Osteoblast (primary cell): ENCODE results near the gene KRTAP4-11. TPM values are rescaled to one million over a fixed set of nuclear protein-coding genes. Genes with fewer than 3 reads are reported as not detected.
"Not testable (repeated sequence)": the region's sequence is repeated elsewhere in the genome, so short reads cannot be mapped to it uniquely, and the experiment has no call there.

Experiments
- DNase-seq: peaks from one replicate; pipeline ENCODE4 v3.0.0; 2011; ENCODE audit warnings: low spot score, mixed read lengths; ENCODE audit not compliant: insufficient read length; ENCODE audit errors: missing footprints
- H2AFZ ChIP-seq: 2 replicates; pipeline ENCODE4 v1.6.0; 2011; ENCODE audit warnings: mild to moderate bottlenecking, low read length
- H3K27ac ChIP-seq: 2 replicates; pipeline ENCODE4 v1.5.1; 2011; ENCODE audit warnings: mild to moderate bottlenecking, low read depth, low read length, moderate library complexity
- H3K27me3 ChIP-seq: 2 replicates; pipeline ENCODE4 v1.6.0; 2012; ENCODE audit warnings: mild to moderate bottlenecking, control low read depth, inconsistent platforms, low read length, moderate library complexity; ENCODE audit not compliant: insufficient read depth
- H3K36me3 ChIP-seq: 2 replicates; pipeline ENCODE4 v1.5.1; 2011; ENCODE audit warnings: mild to moderate bottlenecking, low read length, control low read depth, moderate library complexity; ENCODE audit not compliant: insufficient read depth
- H3K4me1 ChIP-seq: 2 replicates; pipeline ENCODE4 v1.5.1; 2011; ENCODE audit warnings: mild to moderate bottlenecking, low read length, control low read depth, moderate library complexity; ENCODE audit not compliant: insufficient read depth
- H3K4me2 ChIP-seq: 2 replicates; pipeline ENCODE4 v1.6.0; 2011; ENCODE audit warnings: mild to moderate bottlenecking, low read length; ENCODE audit not compliant: insufficient read depth
- H3K4me3 ChIP-seq: fragments of 200-600 bp; sonication (generic); 3 replicates; pipeline ENCODE4 v1.5.1; 2012; ENCODE audit warnings: mild to moderate bottlenecking, low read length, inconsistent platforms; ENCODE audit not compliant: insufficient read depth
- H3K79me2 ChIP-seq: 2 replicates; pipeline ENCODE4 v1.6.0; 2012; ENCODE audit warnings: mild to moderate bottlenecking, low read length, control low read depth, inconsistent platforms; ENCODE audit not compliant: insufficient read depth
- H3K9me3 ChIP-seq: 2 replicates; pipeline ENCODE4 v1.5.1; 2011; ENCODE audit warnings: low read depth, low read length, control low read depth
- H4K20me1 ChIP-seq: 2 replicates; pipeline ENCODE4 v1.6.0; 2012; ENCODE audit warnings: mild to moderate bottlenecking, low read length, control low read depth; ENCODE audit not compliant: insufficient read depth
- CTCF ChIP-seq: IDR thresholded peaks from 2 replicates; pipeline ENCODE4 v1.5.1; 2011; ENCODE audit warnings: mild to moderate bottlenecking, low read depth, low read length, moderate library complexity; ENCODE audit errors: extremely low read depth
- total RNA-seq: library from RNA; depleted of rRNA; stranded (reverse); fragments of >200 nt; gene quantifications from 2 replicates; pipeline ENCODE4 v1.2.3, GENCODE V29; 2012

The KRTAP4-11 gene
- total RNA-seq, 1 donor, result not detected

GRCh38 chr17:41127371-41127770 is 9.2 kb upstream of the KRTAP4-11 start:
- TF ChIP-seq CTCF, result no peak
- H3K27me3 ChIP-seq, result no peaks in the 10 kb centered on the region
- H4K20me1 ChIP-seq, result no peaks in the 10 kb centered on the region
- H3K9me3 ChIP-seq, result no peaks in the 10 kb centered on the region
- H3K27ac ChIP-seq, result no peak overlapping the region
- H3K36me3 ChIP-seq, result no peaks in the 10 kb centered on the region
- peaks cover 16% of the 10 kb centered on the region for H3K4me1 ChIP-seq
- no peak overlapping the region for H2AFZ ChIP-seq
- no peak overlapping the region for H3K4me3 ChIP-seq
- no peaks in the 10 kb centered on the region for H3K79me2 ChIP-seq
- H3K4me2 ChIP-seq, result no peak overlapping the region
- no peak for DNase-seq

GRCh38 chr17:41126412-41126811 is 8.2 kb upstream of the KRTAP4-11 start:
- DNase-seq, result no peak
- Histone ChIP-seq H3K27me3 (no peaks in the 10 kb centered on the region), H2AFZ (no peak overlapping the region), H4K20me1 (no peaks in the 10 kb centered on the region), H3K27ac (no peak overlapping the region), H3K36me3 (no peaks in the 10 kb centered on the region), H3K79me2 (no peaks in the 10 kb centered on the region), H3K4me2 (no peak overlapping the region), H3K4me3 (no peak overlapping the region), H3K9me3 (no peaks in the 10 kb centered on the region), H3K4me1 (peaks cover 9% of the 10 kb centered on the region)
- no peak for TF ChIP-seq CTCF

- DNase-seq, result no peak
- Histone ChIP-seq H2AFZ (no peak overlapping the region), H3K27ac (no peak overlapping the region), H4K20me1 (no peaks in the 10 kb centered on the region), H3K79me2 (no peaks in the 10 kb centered on the region), H3K36me3 (no peaks in the 10 kb centered on the region), H3K4me2 (no peak overlapping the region), H3K4me1 (peaks cover 9% of the 10 kb centered on the region), H3K9me3 (no peaks in the 10 kb centered on the region), H3K4me3 (no peak overlapping the region), H3K27me3 (no peaks in the 10 kb centered on the region)
- no peak for TF ChIP-seq CTCF
Observed at GRCh38 chr17:41125064-41125463, 6.9 kb upstream of the KRTAP4-11 start.

- H3K36me3 ChIP-seq, H3K4me3 ChIP-seq, H4K20me1 ChIP-seq, H3K27me3 ChIP-seq, H3K9me3 ChIP-seq, H3K79me2 ChIP-seq, H3K4me2 ChIP-seq, H2AFZ ChIP-seq, DNase-seq, H3K27ac ChIP-seq: not testable (repeated sequence)
- peaks cover 12% of the 10 kb centered on the region for H3K4me1 ChIP-seq
Observed at GRCh38 chr17:41123991-41124371, 5.8 kb upstream of the KRTAP4-11 start, which contains the start of gene KRTAP4-12. Gene KRTAP4-12 (minus strand): TSS chr17:41124182. CDS start chr17:41124122, 60 bp downstream.

- H3K36me3 ChIP-seq, H3K4me2 ChIP-seq, H3K4me3 ChIP-seq, H2AFZ ChIP-seq, H3K27me3 ChIP-seq, DNase-seq, H3K27ac ChIP-seq, H4K20me1 ChIP-seq, H3K9me3 ChIP-seq, H3K79me2 ChIP-seq: not testable (repeated sequence)
- H3K4me1 ChIP-seq, result peaks cover 17% of the 10 kb centered on the region
Observed at GRCh38 chr17:41123292-41123990, 5.3 kb upstream of the KRTAP4-11 start.
